HG03342 (cell line): Measurements from ENCODE around the gene PPP6R1.

Experiments used
- ATAC-seq: cut with Tn5 transposase; IDR thresholded peaks from one replicate; pipeline ENCODE4 v1.9.1; 2021; ENCODE audit warnings: mild to moderate bottlenecking, moderate library complexity; ENCODE audit not compliant: unreplicated experiment

Gene PPP6R1

GRCh38 chr19:55246462-55247451 lies 12.1 kb downstream of the PPP6R1 start:
- ATAC-seq: no peak

DNA sequence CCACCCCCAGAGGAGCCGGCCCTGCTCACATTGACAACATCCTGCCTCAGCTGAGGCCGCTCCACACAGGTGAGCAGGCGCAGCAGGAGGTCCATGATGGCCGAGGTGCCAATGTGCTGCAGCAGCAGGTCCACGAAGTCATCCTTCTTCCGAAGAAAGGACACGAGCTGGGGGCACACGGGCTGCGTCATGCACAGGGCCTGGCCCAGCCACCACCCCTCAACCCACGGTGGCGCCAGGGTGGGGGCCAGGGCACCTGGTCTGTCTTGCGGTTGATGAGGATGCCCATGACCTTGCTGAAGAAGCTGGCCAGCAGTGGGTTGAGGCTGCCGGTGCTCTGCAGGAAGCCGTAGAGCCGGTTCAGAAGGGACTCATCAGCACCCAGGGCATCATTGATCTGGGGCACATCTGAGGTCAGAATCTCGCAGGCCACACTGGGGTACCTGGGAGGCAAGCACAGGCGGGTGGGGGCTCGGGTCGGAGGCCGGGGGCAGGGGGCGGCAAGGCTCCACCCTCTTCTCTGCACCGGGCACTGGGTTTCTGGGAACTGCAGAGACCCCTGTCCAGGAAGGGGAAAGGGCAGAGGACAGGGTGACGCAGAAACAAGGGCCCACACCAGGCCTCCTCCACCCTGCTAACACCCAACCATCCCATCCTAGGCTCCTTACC lies 13.4 kb downstream of the PPP6R1 start:
- ATAC-seq: no peak

GRCh38 chr19:55244004-55244680 lies 14.7 kb downstream of the PPP6R1 start:
- no peak for ATAC-seq

GRCh38 chr19:55242517-55242916 lies 16.3 kb downstream of the PPP6R1 start:
- ATAC-seq: no peak

- ATAC-seq: no peak
These were observed 16.8 kb downstream of the PPP6R1 start for GRCh38 chr19:55241935-55242464.

DNA sequence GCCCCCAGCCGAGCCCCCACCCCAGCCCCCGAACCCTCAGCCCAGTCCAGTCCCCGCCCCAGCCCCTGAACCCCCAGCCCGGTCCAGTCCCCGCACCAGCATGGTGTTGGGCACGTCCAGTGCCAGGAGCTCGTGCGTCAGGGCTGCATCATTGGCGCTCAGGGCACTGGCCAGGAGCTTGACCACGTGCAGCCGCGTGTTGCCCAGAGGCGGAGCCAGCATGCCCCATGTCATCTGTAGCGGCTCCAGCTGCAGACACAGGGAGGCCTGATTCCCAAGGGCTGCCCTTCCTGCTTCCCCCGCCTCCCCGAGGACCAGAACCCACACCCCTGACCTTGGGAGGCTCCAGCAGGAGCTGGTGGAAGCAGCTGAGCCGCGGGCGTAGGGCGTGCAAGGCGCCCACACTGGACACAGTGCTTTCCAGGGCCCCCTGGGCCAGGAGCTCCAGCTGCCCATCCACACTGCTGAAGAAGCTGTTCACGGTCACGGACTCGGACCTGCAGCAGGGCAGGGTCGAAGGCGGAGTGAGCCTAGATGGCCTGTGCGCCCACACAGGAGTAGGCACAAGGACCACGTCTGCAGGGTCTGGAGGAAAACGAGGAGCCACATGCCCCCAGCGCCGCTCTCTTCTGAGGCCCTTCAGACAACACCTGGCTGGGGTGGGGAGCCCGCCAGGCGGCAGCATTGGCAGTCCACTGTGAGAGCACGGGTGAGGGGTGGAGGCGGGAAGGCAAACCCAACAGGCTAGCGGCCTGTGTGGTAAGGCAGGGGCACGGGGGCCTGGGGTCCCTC lies 17.5 kb downstream of the PPP6R1 start:
- ATAC-seq: no peak

DNA sequence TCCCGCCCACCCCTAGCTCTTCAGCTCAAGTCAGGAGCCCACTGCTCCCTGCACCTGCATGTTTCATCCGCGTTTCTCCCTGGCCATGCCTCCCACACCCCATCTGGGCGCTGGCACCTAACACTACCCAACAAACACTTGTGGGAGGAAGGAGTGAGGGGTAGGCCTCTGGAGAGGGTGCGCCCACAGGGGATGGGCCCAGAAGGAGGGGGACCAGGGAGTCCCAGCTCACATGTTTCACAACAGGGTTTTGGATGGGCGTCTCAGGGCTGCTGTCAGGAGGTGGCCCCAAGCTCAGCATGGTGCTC lies 18.1 kb downstream of the PPP6R1 start:
- ATAC-seq: no peak

DNA sequence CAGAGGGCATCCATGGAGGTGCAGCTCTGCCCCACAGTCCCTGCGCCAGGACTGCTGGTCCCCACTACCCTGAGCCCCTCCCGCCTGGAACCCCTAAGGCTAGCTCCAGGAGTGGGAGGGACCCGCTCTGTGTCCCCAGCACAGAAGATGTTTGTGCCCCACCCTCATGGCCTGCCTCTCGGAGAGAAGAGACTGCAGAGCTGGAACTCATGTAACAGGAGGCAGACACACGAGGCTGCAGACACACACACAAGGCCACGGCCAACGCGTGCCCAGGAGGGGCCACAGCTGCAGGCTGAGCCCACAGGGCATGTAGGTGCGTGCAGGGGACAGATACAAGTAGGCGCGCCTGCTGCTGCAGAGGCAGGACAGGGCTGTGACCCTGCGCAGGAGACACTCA lies 19.8 kb downstream of the PPP6R1 start:
- ATAC-seq: no peak

- no peak for ATAC-seq
These were observed 20.8 kb downstream of the PPP6R1 start for GRCh38 chr19:55238030-55238429.

GRCh38 chr19:55232986-55233385 lies 25.8 kb downstream of the PPP6R1 start:
- no peak for ATAC-seq

- ATAC-seq: no peak
These were observed 26.6 kb downstream of the PPP6R1 start for GRCh38 chr19:55232286-55232602.

- no peak for ATAC-seq
These were observed 27.2 kb downstream of the PPP6R1 start for GRCh38 chr19:55231391-55232285.

DNA sequence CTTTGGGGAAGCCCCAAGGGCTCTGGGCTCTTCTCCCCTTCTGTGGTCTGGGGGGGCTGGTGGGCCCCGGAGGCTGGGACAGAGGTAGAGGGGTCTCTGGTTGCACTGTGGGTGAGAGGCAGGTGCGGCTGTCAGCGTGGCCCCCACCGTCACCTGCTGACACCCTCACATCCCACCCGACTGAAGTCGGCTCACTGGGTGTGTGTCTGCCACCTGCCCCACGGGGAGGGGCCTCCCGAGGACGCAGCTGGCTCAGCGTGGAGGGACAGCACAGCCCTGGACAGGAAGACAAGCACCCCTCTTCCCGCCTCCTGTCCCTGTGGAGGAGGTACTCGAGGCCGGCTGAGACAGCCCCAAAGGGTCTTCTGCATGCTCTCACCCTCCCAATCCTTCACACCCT lies 28.0 kb downstream of the PPP6R1 start:
- ATAC-seq: no peak

- no peak for ATAC-seq
These were observed 28.5 kb downstream of the PPP6R1 start for GRCh38 chr19:55230329-55230728.

GRCh38 chr19:55229789-55230182 lies 29.0 kb downstream of the PPP6R1 start:
- ATAC-seq: no peak

GRCh38 chr19:55229145-55229788 lies 29.6 kb downstream of the PPP6R1 start:
- no peak for ATAC-seq

DNA sequence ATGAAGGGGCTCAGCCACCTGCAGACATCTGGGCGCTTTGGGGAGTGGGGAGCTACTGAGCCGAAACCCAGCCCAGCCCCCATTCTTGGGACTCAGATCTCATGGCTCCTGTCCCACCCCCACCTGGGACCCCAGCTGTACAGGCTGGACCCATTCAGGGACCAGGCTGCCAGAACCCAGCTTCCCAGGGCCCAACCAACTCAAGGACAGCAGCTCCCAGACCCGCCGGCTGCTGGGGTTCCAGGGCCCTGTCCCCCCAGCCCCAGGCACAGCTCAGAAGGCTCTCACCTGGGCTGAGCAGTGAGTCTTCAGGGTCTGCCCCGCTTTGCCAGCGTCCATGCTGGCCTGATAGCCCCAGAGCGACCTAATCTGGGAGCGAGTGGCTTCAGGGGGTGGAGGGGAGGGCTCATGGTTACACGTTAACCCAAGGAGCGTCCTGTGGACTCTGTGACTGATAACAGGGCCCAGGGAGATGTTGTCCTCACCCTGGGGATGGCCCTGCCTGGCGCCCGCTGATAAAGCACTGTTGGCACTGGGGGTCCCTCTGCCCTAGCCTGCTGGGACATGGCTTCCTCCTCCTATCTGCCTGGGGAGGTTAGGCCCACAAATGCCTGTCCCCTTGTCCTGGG lies 30.3 kb downstream of the PPP6R1 start, which contains the start of gene TMEM86B:
Gene TMEM86B, minus strand, starts transcription at position 361 of the 629 bp plus-strand sequence. Its CDS starts 22 bp downstream, at position 339.
- no peak for ATAC-seq

- ATAC-seq: no peak
These were observed 30.8 kb downstream of the PPP6R1 start for GRCh38 chr19:55228015-55228391.
